GM21360 (cell line): ENCODE data around the gene ENOX1.

Experiments used
- ATAC-seq: cut with Tn5 transposase; IDR thresholded peaks from one replicate; pipeline ENCODE4 v1.9.1; 2021; ENCODE audit warnings: mild to moderate bottlenecking, moderate library complexity; ENCODE audit not compliant: unreplicated experiment

Gene ENOX1

DNA sequence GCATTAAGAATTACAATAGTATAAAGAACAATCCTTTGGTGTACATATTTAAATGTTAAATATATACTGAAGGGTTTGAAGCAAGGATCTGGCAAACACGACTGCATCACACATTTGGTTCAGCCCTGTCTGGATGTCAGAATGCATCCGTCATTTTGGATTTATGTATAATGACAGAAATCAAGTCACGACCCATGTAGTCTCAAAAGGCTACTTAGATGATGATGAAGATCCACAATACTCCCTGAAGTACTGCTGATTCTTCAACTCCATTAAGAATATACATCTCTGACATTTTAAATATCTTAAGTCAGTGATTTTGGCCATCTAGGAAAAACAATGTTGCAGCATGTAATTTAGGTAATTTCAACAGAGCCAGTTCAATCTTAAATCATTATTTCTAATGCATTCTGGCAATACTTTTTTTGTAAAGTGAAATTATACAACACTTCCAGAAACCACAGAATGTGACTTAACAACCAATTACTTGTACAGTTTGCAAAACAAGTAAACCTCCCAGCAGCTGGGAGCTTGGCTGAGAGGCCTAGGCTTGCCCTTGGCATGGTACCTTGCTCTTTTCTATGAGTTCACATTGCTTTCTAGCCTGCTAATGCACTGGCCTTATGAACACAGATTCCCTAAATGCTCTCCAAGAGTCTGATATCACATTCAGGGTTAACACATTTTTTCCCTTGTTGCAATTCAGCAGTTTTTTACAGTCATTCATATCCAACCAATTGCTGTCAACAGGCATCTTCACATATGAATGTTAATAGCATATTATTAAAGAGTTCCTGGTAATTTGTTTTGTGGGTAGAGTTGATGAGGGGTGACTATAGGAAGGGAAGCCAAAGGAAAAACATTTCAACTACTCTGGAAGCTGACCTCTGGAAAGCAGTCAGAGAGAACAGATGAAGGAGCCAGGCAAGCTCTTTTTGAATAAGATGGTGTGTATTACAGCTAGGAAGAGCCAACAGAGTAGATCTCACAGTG lies 175.2 kb downstream of the ENOX1 start:
- ATAC-seq: no peak

DNA sequence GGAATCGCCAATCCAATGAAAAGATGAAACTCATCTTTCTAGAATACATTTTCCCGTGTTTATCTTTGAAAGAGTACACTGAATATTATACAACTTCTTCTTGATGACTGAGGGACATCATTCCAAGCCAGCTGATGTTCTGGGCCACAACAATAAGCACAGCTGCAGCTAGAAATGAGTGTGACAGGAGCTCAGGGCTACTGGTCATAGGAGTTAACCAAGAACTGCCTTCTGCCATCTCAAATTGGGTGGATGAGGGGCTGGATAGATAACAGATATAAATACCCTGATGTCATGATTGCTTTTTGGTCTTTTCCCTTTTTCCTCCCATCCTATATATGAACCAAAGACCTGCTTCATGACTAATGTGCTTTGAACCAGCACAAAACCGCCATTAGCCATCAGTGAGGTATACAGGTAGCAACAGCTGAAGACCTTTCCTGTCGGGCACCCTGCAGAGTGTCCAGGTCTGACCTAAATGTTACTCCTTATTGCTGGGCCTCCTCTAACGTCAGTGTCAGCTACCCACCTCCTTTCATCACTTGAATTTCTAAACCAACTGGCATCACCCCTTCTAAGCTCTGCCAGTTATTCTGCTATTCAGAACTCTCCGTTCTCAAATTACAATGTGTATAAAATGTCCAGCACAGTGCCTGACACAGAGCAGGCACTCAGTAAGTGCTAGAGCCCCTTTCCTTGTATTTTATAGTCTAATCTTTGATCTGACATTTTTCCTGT lies 178.2 kb downstream of the ENOX1 start:
- ATAC-seq: no peak

DNA sequence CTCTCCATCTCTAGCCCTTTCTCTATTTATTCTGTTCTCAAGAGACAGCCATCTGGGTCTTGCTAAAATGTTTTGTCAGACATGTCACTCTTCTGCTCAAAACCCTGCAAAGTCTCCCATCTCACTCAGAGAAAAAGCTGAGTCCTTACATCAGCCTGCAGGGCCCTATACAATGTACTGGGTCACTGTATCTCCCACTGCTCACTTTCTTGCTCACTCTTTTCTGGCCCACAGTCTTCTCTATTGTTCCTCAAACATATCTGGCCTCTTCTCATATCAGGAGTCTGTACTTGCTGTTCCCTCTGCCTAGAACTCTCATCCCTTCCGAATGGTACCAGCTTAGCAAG lies 189.2 kb downstream of the ENOX1 start:
- ATAC-seq: no peak

DNA sequence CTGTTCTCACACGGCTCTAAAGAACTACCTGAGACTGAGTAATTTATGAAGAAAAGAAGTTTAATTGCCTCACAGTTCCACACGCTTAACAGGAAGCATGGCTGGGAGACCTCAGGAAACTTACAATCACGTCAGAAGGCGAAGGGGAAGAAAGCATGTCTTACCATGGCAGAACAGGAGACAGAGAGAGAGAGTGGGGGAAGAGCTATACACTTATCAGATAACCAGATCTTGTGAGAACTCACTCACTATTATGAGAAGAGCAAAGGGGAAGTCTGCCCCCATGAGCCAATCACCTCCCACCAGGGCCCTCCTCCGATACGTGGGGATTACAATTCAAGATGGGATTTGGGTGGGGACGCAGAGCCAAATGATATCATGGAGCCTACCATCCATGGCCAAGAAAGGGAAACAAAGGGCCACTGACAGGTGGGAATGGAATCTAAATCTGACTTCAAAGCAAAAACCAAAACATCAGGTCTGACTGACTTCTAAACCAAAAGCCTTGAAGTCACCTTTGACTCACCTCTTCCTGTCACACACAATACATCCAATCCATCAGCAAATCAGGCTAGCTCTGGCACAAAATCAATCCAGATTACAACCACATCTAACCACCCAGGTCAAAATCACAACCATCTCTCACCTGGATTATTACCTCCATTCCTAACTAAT lies 189.7 kb downstream of the ENOX1 start:
- no peak for ATAC-seq

DNA sequence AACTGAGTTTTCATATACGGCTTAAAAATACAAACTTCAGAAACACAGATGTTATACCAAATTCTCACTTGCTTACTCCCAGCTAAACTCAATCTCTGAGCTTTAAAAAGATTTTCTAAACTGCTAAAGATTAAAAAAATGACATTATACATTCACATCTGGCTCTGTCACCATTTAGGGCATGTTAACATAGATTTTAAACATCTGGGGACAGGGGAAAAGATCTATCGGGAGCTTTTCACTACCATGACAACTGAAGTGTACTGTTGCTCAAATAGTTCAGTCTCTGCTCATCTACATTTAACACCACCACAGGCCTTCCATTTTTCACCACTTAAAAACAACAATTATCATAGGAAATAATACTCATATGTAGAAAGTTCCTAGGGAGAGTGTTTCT lies 190.8 kb downstream of the ENOX1 start:
- ATAC-seq: no peak

DNA sequence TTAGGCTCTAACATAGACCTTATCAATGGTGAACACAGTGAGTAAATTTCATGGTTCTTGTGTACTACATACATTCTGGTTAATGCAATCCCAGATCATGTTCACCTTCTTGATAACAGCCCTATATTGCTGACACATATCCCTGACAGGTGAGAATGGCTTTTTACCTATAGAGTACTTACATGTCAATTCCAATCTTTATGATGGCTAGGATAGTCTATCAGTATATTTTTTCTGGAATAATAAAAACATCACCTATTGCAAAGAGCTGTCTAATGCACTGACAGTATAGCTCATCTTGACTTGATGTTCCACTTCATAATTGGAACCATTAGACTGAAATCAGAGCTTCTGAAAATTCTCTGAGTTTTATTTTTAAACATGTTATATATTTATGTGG lies 199.4 kb downstream of the ENOX1 start:
- ATAC-seq: no peak

DNA sequence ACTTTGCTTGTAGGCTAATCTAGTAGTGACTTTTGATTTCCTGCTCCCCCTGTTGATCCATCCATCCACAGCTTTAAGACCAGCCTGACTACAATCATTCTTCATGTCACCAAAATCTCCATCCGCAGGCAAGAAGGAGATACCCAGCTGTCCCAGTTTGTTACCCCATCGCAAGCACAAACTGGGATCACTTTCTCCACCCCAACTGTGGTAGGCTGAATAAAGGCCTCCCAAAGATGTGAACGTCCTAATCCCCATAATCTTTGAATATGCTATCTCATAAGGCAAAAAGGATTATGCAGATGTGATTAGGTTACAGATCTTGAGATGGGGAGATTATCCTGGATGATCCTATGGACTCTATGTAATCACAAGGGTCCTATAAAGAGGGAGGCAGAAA lies 202.0 kb downstream of the ENOX1 start:
- no peak for ATAC-seq

DNA sequence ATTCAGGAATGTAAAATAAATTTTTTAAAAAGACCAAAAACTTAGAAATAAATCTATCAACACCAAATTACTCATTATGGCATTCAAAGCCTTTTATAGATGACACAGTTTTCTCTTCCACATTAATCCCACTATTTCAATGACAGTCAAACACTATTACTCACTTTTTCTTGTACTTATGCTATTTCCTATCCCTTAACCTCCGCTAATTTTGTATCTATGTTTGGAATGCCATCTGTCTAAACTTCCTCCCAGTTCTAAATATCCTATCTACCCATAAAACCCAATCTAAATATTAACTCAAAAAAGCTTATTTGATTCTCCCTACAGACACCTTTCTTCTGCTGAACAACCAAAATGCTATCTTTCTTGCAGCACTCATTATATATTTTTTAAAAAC lies 203.5 kb downstream of the ENOX1 start:
- no peak for ATAC-seq

DNA sequence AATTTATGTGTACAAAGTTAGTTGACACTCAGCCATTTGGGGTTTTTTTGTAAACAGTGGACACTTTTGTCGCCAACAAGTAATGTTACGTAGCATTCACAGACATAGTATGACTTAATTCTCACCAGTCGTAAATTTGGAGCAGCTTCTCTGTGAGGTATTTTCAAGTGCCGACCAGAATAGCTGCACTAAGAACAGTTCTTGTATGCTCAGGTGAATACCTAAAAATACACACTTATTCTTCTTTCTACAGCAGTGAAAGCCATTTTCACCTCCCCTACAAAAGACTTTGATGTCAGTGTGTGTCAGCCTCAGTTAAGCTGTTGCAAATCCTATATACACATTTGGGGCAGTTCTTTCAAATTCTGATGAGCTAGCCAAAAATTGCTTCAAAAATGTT lies 206.5 kb downstream of the ENOX1 start:
- no peak for ATAC-seq

DNA sequence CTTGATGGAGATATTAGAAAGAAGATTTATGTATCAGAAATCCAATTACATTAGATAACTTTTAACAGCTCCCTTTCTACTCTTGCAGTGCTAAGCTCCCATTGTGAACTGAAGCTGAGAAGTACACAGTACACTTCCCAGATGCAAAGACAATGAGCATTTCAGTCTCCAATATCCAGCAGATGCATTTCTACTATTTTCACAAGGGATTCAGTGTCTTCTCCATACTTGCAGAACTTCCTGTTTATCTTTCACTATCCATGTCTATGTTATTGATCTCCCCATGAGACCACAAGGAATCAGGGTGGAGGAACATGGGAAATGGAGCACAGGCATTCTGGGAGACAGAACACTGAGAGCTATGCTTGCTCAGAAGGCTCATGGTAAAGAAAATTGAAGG lies 207.5 kb downstream of the ENOX1 start:
- ATAC-seq: no peak

DNA sequence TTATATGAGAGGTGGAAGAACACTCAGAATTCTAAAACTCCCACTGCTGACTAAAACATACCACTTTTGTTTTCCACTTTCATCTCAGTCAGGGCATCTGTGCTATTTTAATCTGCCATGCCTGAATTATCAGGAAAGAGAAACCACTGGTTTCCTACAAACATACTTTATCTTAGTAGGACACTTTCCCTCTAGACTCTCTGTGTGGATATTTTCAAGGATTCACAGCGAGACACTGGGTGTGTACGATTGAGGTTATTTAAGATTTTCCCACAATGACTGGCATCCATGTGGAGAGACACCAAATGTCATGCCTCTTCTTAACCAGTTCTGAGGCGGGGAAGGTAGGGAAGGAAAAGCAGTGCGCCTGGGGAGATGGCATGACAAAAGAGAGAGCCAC lies 212.2 kb downstream of the ENOX1 start:
- ATAC-seq: no peak

DNA sequence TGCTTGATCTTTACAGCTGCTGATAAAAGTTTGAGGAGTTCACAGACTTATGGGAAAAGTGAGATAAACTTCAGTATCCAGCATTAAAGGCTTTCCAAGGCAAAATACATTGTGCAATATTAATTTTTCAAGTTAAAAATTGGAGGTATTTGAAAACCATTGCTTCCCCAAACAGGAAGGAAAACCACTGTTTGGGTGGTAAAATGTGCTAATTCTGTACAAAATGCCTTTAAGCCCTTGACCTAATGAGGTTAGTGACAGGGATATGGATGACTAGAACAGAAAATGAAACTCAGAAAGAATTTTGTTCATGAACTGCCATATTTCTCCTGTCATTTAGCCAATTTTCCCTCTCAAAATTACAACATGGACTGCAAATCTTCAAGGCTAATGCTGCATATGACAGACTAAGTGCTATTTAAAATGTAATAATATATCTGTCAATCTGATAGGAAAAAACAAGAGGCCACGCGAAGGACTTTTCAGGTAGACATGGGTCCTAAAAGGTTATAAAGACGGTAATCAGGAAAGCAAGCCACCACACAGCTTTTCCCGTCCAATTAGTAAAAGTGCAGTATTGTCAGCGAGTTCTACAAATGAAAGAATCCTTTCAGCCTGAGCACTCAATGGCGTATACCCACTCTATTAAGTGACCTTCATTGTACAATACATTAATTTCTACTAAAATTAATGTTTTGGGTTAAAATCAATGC lies 212.8 kb downstream of the ENOX1 start:
- ATAC-seq: no peak

DNA sequence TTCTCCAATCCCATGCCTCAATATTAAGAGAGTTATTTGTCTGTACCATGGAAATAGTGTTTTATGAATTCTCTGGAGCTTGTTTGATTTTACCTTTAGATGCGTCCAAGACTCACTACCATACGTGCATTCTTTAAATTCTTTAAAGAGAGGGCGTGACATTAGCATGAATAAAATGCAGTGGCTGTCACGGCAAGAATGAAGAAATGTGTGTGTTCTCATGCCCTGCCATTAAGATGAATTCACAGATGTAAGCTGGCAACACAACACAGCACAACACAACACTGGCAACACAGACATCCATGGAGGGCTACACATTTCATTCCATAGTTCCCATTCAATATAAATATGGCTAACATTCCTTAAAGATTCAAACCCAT lies 213.4 kb downstream of the ENOX1 start:
- no peak for ATAC-seq

DNA sequence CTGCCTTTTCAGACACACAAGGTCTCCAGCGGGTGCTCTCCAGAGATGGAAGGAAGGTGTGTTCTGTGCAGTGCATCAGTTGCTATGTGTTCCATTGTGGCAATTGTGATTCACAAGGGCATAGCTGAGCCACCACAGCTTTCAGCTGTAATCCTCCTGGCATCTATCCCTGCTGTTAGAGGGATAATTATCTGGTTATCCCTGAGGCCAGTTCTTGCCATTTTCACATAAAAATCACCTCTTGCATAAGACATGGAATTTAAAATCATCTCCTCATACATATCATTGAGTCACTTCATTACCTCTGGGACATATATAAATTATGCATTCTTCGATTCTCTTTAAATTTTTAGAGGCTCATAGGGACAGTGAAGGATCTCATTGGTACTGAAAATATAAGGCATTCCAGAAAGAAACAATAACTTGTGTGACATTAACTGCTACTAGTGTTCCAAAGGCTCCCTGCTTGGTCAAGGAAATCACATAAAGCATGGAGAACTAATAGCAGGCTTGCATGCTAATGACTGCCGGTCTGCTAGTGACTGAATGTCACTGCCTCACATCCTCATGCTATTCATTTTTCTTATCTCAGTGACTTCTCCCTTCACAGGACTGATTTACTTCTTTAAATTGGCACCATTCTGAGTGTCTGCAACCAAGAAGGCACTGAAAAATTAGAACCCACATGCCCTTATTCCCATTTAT lies 214.0 kb downstream of the ENOX1 start:
- ATAC-seq: no peak

DNA sequence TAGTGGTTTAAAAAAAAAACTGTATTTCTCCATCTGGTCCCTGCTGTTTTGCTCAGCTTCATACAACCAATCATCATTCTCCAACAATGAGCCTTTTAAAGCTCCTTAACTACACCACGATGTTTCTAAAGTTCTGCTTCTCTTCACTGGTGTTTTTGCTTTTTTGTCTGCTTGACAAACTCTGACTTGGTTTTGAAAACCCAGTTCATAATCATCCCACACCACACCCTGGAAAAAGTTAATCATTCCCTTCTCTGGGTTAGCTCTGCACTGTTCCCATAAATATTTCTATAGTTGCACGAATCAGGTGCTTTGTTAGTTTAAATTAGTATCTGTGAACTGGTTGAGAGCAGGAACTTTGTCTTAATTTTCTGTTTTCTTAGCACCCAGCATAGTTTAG lies 217.1 kb downstream of the ENOX1 start:
- ATAC-seq: no peak

DNA sequence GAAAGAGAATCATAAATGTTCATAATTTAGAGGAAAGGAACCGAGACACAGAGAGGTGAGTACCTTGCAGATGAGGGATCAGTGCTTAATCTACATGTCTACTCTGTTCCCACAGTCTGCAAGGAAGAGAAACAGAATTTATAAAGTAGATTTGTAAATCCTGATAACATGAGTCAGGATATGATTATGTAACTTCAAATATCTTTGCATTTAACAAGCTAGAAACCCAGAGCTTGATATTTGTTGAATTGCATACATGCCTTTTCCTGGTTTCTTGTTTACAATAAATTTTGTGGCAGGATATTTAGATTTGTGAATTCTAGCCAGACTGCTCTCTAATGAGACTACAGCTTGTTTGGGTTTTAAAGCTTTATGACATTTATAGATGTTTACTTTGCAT lies 219.2 kb downstream of the ENOX1 start:
- ATAC-seq: no peak

DNA sequence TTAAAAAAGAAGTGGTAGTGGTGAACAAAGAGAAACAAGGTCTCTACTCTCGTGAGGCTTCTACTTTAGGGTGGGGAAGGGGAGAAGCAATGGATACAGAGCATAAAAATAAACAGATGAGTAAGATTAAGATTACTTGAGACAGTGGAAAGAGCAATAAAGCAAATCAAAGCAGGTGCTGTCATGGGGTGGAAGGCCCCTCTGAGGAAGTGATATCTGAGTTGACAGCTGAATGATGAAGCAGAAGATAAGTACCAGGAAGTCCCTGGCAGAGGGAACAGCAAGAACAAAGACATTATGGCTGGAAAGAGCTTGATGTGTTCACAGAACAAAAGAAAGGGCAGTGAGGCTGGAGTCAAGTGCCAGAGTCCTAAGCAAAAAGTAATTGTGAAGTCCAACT lies 221.8 kb downstream of the ENOX1 start:
- no peak for ATAC-seq

DNA sequence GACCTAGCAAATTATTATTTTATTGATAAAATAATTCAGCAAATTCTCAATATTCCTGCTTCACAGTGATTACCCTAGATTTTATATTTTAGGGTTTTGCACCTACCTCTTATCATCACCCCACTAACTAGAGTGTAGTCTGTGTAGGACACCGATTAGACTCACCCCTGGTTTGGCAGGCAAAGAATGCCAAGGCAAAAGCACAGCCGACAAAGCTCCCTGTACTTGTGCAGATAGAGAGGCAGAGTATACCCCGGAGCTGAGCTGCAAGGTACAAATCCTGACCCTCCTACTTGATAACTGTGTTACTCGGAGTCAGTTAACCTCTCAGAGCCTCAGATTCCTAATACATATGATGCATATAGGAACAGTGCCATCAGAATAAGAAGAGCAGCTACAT lies 225.7 kb downstream of the ENOX1 start:
- no peak for ATAC-seq

DNA sequence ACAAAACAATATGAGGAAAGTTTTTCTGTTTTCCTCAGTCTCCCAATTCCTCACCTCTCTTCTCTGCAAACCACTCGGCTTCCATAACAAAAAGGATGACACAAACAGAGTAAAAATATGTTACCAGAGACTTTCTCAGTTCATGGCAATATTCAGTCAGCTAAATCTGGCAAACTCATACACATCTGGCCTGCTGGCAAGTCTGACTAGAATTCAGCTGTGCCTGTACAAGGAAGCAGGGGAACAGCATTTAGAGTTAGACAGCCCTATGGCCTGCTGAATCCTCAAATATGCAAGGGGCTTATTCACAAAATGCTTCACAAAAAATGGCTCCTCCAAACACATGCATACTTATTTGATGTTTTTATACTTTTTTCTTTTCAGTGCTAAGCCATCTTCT lies 227.8 kb downstream of the ENOX1 start:
- ATAC-seq: no peak

DNA sequence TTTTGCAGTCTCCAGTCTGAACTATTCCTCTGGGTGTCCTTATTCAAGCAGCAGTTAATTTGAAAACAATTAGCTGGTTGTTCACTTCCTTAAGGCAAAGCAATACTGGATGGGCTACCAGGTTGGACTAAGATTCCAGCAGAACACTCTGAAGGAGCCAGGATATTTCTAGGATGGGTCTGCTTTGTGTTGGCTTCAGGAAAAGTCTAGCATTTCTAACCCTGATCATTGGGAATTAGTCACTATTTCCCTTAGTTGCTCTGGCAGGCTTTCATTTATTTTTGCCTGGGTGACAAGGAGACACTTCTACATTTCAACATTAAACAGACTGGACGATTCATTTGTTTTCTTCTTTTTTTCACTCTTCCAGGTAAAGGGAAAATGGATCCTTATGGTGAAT lies 228.4 kb downstream of the ENOX1 start:
- ATAC-seq: no peak

DNA sequence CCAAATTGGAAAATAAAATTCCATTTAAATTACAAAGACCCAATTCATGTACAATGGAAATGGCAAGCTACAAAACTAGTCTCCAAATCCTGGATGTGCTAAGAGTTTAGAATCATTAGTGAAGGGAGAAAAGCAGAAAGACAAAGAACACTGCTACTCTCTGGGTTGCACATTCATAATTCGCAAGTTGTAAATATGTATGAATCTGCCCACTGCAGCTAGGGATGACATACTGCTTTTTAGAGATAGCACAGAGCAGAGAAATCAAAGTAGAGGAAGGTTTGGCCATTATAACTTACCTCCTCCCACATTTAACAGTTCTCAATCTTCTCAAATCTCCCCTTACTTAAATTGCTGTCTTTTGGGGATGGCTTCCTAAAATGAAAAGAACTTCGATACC lies 231.1 kb downstream of the ENOX1 start:
- no peak for ATAC-seq
